GM19455 (cell line): Measurements from ENCODE around the gene RGPD5.
A peak's percentile ranks its signal among the peaks of the same experiment; 100 is the strongest.
"Not testable (repeated sequence)": the region's sequence is repeated elsewhere in the genome, so short reads cannot be mapped to it uniquely, and the experiment has no call there.

ENCODE experiments used
- ATAC-seq: cut with Tn5 transposase; IDR thresholded peaks from one replicate; pipeline ENCODE4 v1.9.1; 2021; ENCODE audit not compliant: unreplicated experiment

The RGPD5 gene

DNA sequence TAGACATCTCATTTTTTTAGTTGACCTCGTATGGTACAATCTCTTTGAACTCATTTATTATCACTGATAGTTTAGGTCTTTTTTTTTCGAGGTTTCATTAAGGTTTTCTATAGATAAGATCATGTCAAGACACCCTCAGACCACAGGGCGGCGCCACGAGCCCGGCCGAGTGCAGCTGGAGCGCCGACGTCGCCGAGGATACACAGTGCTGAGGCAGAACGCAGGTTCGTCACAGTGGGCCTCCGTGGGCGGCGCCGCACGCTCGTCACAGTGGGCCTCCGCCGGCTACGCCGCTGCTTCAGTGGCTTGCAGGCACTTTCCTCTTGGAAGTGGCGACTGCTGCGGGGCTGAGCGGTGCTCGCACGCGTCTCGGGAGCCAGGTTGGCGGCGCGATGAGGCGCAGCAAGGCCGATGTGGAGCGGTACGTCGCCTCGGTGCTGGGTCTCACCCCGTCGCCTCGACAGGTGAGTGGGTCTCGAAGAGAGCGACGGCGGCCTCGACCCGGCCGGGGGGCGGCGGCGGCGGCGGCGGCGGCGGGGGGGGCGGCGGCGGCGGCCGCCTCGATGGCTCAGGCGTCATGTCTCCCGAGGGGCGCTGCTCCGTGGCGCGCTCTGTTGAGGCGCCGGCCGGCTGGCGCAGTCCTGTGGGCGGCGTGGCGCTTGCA lies at the start of gene RGPD5:
RGPD5 (plus strand) TSS at position 232 of the 664 bp plus-strand sequence; CDS start at position 393, 161 bp downstream.
- ATAC-seq: peak; percentile 99

DNA sequence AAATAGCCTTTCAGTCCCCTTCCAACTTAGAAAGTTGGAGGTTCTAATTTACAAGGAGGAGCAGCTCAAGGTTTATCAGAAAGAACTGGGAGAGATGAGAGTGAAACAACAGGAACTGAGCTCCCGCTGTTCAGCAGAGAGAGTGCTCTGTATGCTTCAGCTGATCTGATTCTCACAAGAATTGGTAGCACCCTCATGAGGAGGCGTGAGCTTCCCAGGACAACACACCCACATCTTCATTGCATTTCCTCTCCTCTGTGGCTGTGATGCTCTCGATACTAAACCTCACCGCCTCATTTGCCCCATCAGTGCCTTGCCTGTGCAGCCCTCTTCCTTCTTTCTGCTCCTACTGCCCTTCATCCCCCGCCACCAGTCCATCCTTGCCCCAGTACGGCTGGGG lies 42.5 kb upstream of the RGPD5 start:
- not testable (repeated sequence) for ATAC-seq

DNA sequence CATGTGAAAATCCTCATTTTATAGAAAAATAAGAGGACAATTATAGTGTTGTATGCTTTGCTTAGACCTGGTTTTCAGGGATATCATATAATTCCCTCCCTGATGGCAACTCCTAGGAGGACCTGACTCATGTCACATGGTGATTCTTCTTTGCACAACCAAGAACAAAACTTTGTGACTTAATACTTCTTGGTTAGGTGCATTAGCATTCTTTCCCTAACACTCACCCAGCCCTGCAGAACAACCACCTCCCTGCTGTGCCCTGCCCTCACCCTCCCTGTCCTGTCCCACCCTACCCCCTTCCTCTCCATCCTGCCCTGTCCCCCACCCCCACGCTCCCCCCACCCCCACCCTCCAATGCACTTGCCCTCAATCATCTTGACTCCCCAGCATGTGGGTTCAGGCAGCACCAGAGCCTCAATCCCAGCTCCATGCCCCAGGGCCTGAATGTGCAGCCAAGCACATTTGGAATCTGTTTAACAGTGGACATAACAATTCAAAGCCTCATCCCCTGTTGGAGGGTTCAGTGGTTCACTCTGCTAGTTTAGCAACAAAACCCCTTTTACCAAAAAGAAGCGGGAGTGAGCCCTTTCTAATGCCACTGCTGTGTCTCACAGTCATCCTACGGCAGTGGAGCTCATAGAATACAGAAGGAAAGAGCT lies 36.8 kb upstream of the RGPD5 start:
- ATAC-seq: not testable (repeated sequence)

DNA sequence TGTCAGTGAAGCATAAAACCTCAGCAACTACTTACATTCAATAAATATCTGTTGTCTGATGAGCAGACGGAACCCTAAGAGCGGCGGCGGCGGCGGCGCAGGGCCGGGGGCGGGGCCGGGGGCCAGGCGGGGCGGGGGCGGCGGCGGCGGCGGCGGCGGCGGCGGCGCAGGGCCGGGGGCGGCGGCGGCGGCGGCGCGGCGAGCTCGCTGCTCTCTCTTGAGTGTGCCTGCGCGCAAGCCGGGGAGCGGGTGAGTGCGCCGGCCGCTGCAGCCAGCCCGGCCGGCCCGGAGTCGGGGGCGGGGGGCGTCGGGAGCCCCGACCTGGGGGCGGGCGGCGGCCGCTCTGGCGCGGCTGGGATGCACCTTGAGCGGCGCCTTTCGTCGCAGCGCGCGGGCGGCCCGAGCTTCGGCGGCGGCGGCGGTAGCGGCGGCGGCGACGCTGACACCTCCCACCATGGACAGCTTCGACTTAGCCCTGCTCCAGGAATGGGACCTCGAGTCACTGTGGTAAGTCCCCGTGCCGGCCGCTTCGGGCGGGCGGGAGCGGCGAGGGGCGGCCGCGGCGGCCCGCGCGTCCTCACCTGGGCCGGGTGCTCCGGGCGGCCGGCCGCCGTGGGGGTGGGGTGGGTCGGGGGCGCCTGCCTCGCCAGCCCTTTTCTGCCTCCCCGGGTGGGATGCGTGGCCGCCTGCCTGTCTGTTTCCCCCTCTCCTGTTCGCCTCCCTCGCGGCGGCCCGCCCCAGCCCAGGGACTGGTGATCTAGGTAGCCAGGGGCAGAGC lies 33.7 kb upstream of the RGPD5 start:
- not testable (repeated sequence) for ATAC-seq

DNA sequence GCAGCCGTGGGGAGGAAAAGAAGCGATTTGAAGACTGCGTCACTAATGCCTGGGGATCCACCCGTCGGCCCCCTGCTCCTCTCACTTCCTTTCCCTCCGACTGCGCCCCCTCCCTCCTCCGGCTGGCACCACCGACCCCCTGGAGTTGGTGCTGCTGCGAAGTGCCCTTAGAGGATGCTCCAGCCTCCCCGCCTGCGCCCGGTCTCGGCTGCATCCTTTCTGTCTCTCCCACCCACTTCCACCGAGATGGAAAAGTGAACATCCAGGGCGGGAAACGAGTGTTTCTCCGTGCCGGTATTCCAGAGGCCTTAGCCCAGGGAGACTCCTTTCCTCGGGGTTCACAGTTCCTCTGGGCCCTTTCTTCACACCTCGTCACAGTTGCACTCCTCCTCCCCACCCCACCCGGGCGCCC lies 33.1 kb upstream of the RGPD5 start:
- ATAC-seq: not testable (repeated sequence)

DNA sequence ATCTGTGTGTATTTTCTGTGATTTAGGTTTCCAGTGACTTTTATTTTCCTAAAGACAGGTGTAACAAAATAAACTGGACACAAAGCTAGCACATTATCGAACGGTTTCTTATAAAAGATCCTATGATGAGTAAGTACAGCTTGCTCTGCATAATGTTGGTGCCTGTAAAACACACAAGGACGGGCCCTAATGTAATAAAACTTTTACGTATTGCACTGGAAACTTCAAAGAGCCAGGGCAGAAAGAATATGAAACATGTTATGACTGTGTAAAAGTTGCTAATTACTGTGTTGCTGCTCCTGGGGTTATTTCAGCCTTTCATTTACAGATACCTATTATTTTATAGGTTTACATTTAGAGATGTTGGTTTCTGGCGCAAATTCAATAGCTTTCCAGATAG lies 32.1 kb upstream of the RGPD5 start:
- ATAC-seq: not testable (repeated sequence)

DNA sequence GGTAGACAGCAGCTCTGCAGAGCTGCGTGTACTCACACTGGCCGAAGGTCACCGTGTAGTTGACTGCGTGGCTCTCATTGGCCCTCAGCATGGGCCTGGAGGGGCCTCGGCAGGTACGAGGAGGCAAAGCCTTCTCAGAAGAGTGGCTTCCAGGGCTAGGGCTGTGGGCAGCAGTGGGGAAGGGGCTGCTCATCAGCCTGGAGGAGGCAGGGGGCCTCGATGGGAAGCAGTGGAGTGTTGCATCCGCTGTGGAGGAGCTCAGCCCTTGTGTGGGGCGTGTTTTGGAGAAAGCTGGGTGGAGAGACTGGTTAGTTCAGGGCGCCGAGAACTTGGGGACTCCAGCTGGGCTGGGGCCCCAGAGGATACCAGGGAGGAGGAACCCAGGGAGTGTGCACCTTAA lies 28.0 kb upstream of the RGPD5 start:
- ATAC-seq: not testable (repeated sequence)

DNA sequence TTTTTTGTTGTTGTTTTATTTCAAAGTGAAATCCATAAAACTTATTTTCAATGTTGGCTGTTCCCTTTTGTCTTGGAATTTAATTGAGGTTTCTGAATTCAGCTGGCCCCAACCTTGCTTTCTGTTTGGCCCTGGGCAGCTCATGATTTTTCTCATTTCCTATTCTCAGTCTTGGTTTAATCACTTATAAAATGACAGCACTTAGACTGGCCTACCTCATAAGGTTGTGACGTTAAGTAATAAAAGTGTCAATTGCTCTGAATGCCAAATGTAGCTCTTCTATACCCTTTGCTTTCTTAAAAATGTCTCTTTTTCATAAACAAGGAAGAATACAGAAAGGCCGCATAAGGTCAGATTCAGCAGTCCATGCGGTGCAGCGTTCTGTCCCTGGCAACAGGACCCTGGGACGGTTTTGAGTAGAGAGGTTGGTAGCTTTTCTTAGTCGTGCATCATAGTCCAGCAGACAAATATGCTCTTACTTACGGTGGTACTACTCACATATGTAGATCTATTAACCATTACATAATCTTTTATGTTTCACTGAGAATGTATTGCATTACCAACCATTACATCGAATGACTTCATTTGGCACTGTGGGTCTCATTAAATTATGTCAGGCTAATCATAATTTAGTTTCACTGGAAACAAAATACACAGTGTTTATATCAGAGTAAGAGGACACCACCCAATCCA lies 27.1 kb upstream of the RGPD5 start:
- ATAC-seq: not testable (repeated sequence)

DNA sequence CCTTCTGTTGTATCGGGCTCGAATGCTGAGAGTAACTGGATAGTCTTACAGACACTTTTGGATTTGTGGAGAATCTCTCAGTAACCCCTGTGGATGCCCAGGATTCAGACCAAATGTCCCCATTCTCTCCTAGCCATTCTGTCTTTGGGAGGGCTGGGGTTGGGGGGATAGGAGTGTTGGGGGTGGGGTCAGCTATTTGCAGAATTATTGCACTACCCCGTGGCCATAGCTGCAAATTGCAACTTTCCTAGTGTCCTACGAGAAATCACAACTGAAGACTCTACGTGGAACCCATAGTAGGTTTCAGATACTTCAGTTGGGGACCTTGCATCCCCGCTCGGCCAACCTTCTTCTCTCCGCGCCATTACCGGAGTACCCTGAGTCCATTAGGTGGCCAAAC lies 25.2 kb upstream of the RGPD5 start:
- not testable (repeated sequence) for ATAC-seq

DNA sequence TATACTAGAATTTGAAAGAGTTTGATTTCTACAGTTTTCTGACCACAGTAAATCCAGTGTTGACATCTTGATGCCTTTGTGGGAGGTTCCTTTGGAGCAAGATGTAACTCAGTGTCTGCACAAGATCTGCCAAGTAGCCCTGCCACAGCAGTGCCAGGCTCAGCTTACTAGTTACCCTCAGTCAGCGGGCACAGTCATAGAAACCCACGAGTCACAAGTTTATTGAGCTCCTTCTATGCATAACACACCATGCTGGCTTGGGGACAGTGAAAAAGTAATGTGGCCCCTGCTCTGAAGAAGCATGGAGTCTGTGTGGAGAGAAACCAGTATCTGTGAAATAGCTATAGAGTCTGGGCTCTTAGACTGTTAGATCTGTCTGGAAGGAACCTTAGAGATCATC lies 15.0 kb upstream of the RGPD5 start:
- not testable (repeated sequence) for ATAC-seq

DNA sequence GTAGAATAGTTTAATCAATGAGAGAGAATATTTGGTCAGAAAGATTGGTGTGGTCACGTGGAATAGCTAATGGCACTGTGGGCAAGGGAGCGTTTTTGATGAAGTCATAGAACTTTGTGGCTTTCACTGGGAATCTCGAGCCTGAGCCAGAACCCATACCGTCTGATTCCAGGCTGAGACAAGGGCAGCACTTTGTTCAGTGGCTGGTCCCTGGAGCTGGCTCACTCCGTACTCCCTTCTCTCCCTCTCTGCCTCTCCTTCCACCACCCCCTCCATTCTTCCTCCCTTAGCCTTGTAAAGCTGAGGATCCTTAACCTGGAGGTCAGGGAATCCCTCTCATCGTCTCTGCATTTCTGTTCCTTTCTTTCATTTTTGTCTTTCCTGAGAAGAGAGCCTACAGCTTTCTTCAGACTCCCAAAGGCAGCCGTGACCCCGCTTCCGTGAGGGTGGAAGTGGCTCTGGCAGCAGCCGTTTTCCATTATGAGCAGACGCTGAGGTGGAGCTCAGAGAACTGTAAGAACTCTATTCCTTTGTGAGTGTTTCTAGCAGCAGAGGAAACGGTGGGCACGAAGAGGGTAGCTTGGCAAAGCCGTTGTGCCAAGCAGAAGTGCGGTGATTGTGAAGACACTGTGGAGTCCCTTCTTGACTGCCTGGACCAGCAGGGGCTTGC lies 12.8 kb upstream of the RGPD5 start:
- not testable (repeated sequence) for ATAC-seq

DNA sequence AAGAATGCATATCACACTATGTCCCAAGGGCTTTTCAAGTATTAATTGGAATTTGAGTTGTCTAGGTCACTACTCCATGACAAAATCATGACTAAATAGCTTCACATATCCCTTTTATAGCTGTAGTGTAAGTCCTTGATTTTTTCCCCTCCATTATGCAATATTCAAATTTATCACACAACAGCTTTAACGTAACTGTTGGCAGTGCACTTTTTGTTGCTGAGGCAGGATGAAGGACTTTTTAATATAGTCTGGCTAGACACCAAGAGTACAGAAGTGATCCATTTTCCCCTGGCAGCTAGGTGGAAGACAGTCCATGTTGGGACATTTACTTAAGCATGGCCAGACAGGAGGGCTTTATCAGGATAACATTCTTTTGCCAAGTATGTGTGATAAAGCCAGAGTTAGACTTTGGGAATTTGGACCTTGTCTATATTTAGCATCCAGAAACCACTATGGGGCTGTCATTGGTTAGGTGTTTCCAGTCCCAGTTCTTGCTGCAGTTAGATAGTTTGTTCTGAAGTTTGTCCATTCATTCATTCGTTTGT lies 11.6 kb upstream of the RGPD5 start:
- ATAC-seq: not testable (repeated sequence)

DNA sequence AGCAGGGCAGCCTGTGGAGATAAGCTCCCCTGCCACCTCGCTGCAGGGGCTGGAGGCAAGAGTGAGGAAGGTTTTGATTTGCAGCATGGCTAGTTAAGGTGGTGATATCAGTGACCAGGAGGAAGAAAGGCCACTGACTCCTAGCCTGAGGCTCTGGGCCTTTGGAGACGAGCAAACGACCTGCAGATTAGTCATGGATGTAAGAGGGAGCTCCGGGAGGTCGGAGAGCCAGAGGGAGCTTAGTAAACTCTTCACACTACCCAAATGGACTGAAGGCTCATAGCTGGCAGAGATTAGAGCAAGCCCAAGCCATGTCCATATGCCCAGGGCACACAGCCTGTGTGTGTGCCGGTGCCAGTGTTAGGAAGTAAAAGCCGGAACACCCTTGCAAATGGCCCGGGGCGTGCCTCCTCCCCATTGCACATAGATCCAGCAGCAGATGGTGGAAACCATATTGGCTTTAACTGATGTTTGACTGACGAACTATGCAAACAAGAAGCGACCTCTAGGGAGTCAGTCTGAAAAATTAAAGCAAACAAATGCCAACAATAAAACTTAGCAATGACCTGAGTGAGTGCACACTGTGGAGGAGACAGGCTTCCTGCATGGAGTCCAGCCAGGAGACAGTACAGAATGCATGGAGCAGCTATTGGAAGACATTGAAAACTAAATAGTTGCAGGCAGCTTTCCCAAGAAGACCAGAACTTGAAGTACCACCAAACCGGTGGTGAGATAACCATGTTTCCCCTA lies 2.4 kb upstream of the RGPD5 start:
- ATAC-seq: not testable (repeated sequence)

DNA sequence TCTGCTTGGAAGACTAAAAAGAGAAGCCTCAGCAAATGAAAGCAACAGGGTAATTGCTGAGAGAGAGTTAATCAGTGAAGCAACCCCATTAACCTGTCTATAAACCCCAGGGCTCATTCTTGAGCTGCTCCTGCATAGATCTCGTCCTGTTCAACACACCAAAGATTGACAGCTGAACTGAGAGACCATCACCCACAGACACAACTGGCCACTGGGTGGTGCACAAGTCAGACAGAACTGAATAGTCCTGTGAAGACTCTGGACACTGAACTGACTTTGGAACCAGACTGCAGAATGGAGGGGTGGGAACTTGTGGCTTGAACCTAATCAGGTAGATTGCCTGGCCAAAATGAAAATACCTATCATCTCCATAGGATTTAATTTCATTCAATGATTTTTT lies 1.4 kb upstream of the RGPD5 start:
- ATAC-seq: not testable (repeated sequence)

DNA sequence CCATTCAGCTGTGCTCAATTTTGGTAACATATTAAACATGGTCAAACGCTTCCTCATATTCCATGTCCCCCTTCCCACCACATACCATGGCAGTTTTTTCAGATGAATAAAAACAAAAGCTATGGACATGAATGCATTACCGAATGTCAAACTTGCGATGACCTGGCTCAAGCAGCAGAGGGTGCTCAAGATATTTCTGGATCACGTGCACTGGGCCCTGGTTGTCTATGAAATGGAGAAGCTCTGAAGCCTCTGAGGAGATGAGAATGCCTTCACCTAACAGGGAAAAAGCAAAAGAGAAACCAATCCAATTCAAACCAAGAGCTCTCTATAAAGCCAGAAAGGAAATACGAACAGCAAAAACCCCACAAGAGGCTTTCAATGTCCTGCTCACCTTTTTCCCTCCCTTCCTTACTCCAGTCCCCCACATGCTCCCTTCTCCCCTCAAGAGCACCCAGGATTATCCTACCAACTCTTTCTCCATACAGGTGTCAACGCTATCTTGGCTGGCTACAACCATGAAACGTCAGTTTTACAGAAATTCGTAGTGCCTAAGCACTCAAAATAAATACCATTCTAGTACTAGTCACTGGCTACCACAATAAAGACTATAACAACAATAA lies 77.1 kb downstream of the RGPD5 start:
- peak; percentile 81 for ATAC-seq

DNA sequence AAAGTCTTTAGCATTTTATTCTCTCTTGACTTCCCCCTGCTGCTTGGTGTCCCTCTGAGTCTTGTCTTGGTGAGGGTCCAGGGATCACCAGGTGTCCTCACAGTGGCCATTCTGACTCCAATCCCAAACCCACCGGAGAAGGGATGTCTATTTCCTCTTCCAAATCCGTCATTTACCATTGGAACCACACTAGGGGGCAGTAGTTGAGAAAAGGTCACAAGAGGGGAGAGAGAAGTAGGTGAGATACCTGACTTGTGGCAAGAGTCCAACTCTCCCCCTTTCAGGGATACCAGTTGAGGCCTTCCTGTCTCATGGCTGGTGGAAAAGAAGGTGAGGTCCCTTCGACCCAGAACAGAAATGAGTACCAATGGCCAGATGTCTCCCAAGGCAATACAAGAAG lies 82.5 kb downstream of the RGPD5 start:
- ATAC-seq: not testable (repeated sequence)

DNA sequence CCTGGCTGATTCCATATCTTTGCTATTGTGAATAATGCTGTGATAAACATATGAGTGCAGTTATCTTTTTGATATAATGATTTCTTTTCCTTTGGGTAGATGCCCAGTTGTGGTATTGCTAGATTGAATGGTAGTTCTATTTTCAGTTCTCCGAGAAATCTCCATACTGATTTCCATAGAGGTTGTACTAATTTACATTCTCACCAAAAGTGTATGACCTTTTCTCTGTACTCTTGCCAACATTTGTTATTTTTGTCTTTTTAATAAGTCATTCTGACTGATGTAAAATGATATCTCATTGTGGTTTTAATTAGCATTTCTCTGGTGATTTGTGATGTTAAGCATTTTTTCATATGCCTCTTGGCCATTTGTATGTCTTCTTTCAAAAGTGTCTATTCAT lies 88.0 kb downstream of the RGPD5 start:
- ATAC-seq: not testable (repeated sequence)

DNA sequence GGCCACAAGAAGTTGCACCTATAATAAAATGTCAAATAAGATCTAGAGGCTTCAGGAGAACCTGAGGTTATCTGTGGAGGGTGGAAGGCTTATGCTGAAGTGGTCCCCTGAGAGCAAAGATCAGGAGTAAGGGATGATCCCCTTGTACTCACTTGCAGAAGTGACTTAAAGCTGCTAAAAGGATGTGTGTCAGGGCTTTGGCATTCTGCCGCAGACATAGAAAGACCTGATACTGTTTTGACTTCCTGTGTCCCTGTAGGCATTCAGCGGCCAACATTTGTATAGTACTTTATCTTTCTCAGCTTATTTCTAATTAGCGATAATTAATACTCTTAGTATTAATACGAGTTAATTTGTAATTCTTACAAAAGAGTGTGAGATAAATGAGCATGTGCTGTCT lies 94.3 kb downstream of the RGPD5 start:
- ATAC-seq: not testable (repeated sequence)

DNA sequence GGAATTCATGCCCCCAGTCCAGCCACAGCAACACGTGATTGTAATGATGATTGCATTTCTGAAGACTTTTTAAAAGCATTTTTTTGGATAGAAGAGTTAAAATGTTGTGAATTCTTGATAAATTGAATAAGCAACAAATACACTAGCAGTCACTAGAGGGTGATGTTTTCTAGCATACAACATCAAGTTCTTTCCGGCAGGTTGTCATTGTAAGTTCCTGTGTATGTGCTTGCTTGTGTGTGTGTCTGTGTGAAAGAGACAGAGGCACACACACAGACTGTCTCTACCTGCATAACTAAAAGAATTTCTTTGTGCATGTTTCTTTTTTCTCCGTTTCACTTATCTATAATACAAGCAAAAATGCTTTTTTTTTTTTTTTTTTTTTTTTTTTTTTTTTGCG lies 95.8 kb downstream of the RGPD5 start:
- not testable (repeated sequence) for ATAC-seq
